Measurements from ENCODE around the gene RABGAP1L. TPM values are rescaled to one million over a fixed set of nuclear protein-coding genes. Genes with fewer than 3 reads are reported as not detected.

Gene RABGAP1L
- total and polyA plus RNA-seq, 2 of the 4 experiments (the other 2 are of a cell fraction), result 7.9 to 26.7 TPM

- Histone ChIP-seq H2AFZ (replicated peaks; ENCODE audit: low read length, poor library complexity) (no peak overlapping the region), H3K4ac (ENCODE audit: low read depth, low read length) (no peak overlapping the region), H3K56ac (ENCODE audit: extremely low read depth, insufficient read depth, low read length) (no peak overlapping the region), H3K9me1 (ENCODE audit: insufficient read depth, low read length) (no peaks in the 10 kb centered on the region), H2AK5ac (ENCODE audit: low read depth, low read length) (no peak overlapping the region), H2AK9ac (replicated peaks; ENCODE audit: low read depth, low read length, poor library complexity) (no peak overlapping the region), H4K20me1 (ENCODE audit: insufficient read depth, low read length) (no peaks in the 10 kb centered on the region), H3K14ac (replicated peaks; ENCODE audit: low read depth, low read length) (no peak overlapping the region), H3K36me3 (ENCODE audit: control insufficient read depth, insufficient read depth, low read length) (no peaks in the 10 kb centered on the region), H3K4me3 (ENCODE audit: insufficient read depth, low read depth, low read length) (no peak overlapping the region), H3K4me2 (ENCODE audit: low read depth, low read length) (no peak overlapping the region), H2BK15ac (ENCODE audit: low read depth, low read length) (no peak overlapping the region), H2BK20ac (ENCODE audit: low read depth, low read length) (no peak overlapping the region), H3K9ac (ENCODE audit: low read depth, low read length) (no peak overlapping the region), H3K27ac (ENCODE audit: insufficient read depth, low read length) (no peak overlapping the region), H4K5ac (ENCODE audit: low read depth, low read length) (no peak overlapping the region), H3K4me1 (ENCODE audit: control insufficient read depth, insufficient read depth, low read length) (no peaks in the 10 kb centered on the region), H3K18ac (ENCODE audit: low read depth, low read length) (no peak overlapping the region), H3K27me3 (ENCODE audit: control insufficient read depth, insufficient read depth, low read length) (no peaks in the 10 kb centered on the region), H4K8ac (ENCODE audit: low read depth in 2 of 2, low read length in 2 of 2) (no peak overlapping the region), H3K79me1 (ENCODE audit: low read depth in 1 of 2, low read length in 2 of 2) (peaks cover 3 to 4% of the 10 kb centered on the region in 2 experiments; a peak in 3 of 4 replicates), H2BK120ac (ENCODE audit: low read depth, low read length) (no peak overlapping the region), H2BK5ac (ENCODE audit: low read depth, low read length, poor library complexity, severe bottlenecking) (no peak overlapping the region), H3K23ac (ENCODE audit: low read depth, low read length) (no peak overlapping the region), H3K9me3 (ENCODE audit: control insufficient read depth, insufficient read depth, low read length) (no peaks in the 10 kb centered on the region), H4K91ac (ENCODE audit: insufficient read depth, low read depth, low read length) (no peak overlapping the region)
- intact Hi-C loops (cut with micrococcal nuclease) (no loop called here), dilution Hi-C loops (cut with HindIII; ENCODE audit: low sequenced_read_pairs, unreplicated experiment) (no loop called here), in situ Hi-C loops (cut with MboI; ENCODE audit: low sequenced_read_pairs) (loop anchor here (25.0 kb wide), 1 partner anchor 1443 kb away; no protein-coding TSS in a partner anchor)
- ATAC-seq (ENCODE audit: low read depth) (no peak), DNase-seq (no peak)
- TF ChIP-seq CHD1 (IDR thresholded peaks at IDR 0.05; ENCODE audit: low read depth, low read length) (no peak), POLR2A (IDR thresholded peaks at IDR 0.05; ENCODE audit: low read depth, low read length) (no peak), RAD21 (IDR thresholded peaks at IDR 0.05; ENCODE audit: low read length) (no peak), BHLHE40 (IDR thresholded peaks at IDR 0.05; ENCODE audit: low read depth, low read length) (no peak), CTCF (conservative IDR thresholded peaks at IDR 0.05; ENCODE audit: low read depth, low read length) (no peak), NFE2L2 (IDR thresholded peaks at IDR 0.05; ENCODE audit: low read depth, low read length) (no peak), CEBPB (IDR thresholded peaks at IDR 0.05; ENCODE audit: low read depth, low read length) (no peak), USF2 (IDR thresholded peaks at IDR 0.05; ENCODE audit: low read depth, low read length) (no peak), MAFK (IDR thresholded peaks at IDR 0.05; ENCODE audit: low read depth, low read length) (no peak), RFX5 (IDR thresholded peaks at IDR 0.05; ENCODE audit: low read depth, low read length) (no peak), RCOR1 (IDR thresholded peaks at IDR 0.05; ENCODE audit: insufficient replicate concordance, low read length) (no peak), SMC3 (IDR thresholded peaks at IDR 0.05; ENCODE audit: low read depth, low read length) (no peak)
- POLR2A ChIA-PET (ENCODE audit: unreplicated experiment), result no interaction called here
- CTCF ChIA-PET, result interaction anchor here (1.0 kb wide), 1 partner anchor 13 kb away, joined by 3 read pairs; no protein-coding TSS in a partner anchor
- no TSS peak for BruUV-seq (replicated peaks)
- WGBS, 2 experiments (ENCODE audit: extremely low coverage in 2 of 2, insufficient read length in 1 of 2), result 100% methylated on average over 1 of the region's 7 CpGs; no CpG with 5 or more reads in 1 of the 2 experiments
Measured at GRCh38 chr1:174204697-174205308, 45.5 kb downstream of the RABGAP1L start.
